ENCODE measurements around the gene TMEM59L. TPM values are rescaled to one million over a fixed set of nuclear protein-coding genes. Genes with fewer than 3 reads are reported as not detected.

The TMEM59L gene
- polyA plus RNA-seq, 1 of the 3 experiments (the other 2 are of a cell fraction) = 9.6 TPM

- Histone ChIP-seq H3K4me1 (ENCODE audit: control insufficient read depth in 1 of 2, insufficient read depth in 2 of 2, low read depth in 1 of 2, low read length in 1 of 2) (peaks cover 5 to 23% of the 10 kb centered on the region in 2 experiments; a peak in 3 of 4 replicates), H3F3A (replicated peaks; ENCODE audit: insufficient read depth) (no peaks in the 10 kb centered on the region), H3K27ac (ENCODE audit: low read depth in 2 of 2, low read length in 1 of 2) (no peak overlapping the region), H3K4me2 (no peak overlapping the region), H3K27me3 (ENCODE audit: insufficient read depth) (no peaks in the 10 kb centered on the region), H3K4me3 (ENCODE audit: low read depth in 2 of 2, low read length in 1 of 2) (no peak overlapping the region), H3K9me3 (no peaks in the 10 kb centered on the region), H3K79me2 (ENCODE audit: insufficient read depth) (no peaks in the 10 kb centered on the region), H3K9me2 (no peaks in the 10 kb centered on the region), H3K36me3 (replicated peaks in 1 of 2; ENCODE audit: control insufficient read depth in 1 of 2, insufficient read depth in 2 of 2, low read length in 1 of 2) (peaks cover 0 to 19% of the 10 kb centered on the region in 2 experiments), H4K20me1 (ENCODE audit: insufficient read depth) (no peaks in the 10 kb centered on the region), H3K9ac (no peak overlapping the region), H2AFZ (ENCODE audit: low read depth) (no peak overlapping the region)
- ChIA-PET CTCF (interaction anchor here (0.6 to 1.7 kb wide), 2 partner anchors 46 to 199 kb away, joined by 3 to 4 read pairs; no protein-coding TSS in a partner anchor), POLR2A (no interaction called here)
- WGBS (ENCODE audit: low lambda C conversion rate) = no CpG with 5 or more reads among the region's 5 CpGs
- TF ChIP-seq NFIC (IDR thresholded peaks at IDR 0.05; ENCODE audit: borderline replicate concordance) (no peak), IRF3 (IDR thresholded peaks at IDR 0.05; ENCODE audit: low read depth, low read length) (no peak), EZH2phosphoT487 (IDR thresholded peaks at IDR 0.05; ENCODE audit: borderline replicate concordance, low read depth) (no peak), USF2 (IDR thresholded peaks at IDR 0.05; ENCODE audit: borderline replicate concordance, low read depth, low read length) (no peak), MXI1 (IDR thresholded peaks at IDR 0.05; ENCODE audit: low read depth, low read length) (no peak), RCOR1 (IDR thresholded peaks at IDR 0.05; ENCODE audit: low read length) (no peak), CTCF (IDR thresholded peaks at IDR 0.05) (no peak), ZBTB33 (IDR thresholded peaks at IDR 0.05; ENCODE audit: borderline replicate concordance, low read depth) (no peak), REST (IDR thresholded peaks at IDR 0.05; ENCODE audit: low read depth, low read length) (no peak), POLR2AphosphoS5 (IDR thresholded peaks at IDR 0.05; ENCODE audit: low read depth, low read length) (no peak), GABPA (IDR thresholded peaks at IDR 0.05; ENCODE audit: low read depth) (no peak), RAD21 (IDR thresholded peaks at IDR 0.05; ENCODE audit: low read length) (no peak), NRF1 (IDR thresholded peaks at IDR 0.05; ENCODE audit: low read depth, low read length) (no peak), JUND (IDR thresholded peaks at IDR 0.05) (no peak), EP300 (IDR thresholded peaks at IDR 0.05; ENCODE audit: borderline replicate concordance in 1 of 2, low read depth in 1 of 2, low read length in 1 of 2) (no peak), FOXM1 (IDR thresholded peaks at IDR 0.05; ENCODE audit: low read depth) (no peak), GATA2 (CRISPR knock-in tag; IDR thresholded peaks at IDR 0.05) (no peak), TEAD4 (IDR thresholded peaks at IDR 0.05; ENCODE audit: borderline replicate concordance, insufficient read depth) (no peak), ELF1 (IDR thresholded peaks at IDR 0.05) (no peak), TCF12 (IDR thresholded peaks at IDR 0.05) (no peak)
- DNase-seq = no peak
Measured at GRCh38 chr19:18666784-18667183, 54.1 kb downstream of the TMEM59L start.

All from SK-N-SH (cell line).